BLaER1 (cell line): ENCODE data around the gene ERCC6.

Experiments used
- H3K27ac ChIP-seq: shearing (Covaris generic); formaldehyde crosslinking; 2 replicates; pipeline ENCODE4 v1.8.1; 2022
- H3K27me3 ChIP-seq: shearing (Covaris generic); formaldehyde crosslinking; 2 replicates; pipeline ENCODE4 v1.8.1; 2022
- H3K36me3 ChIP-seq: shearing (Covaris generic); formaldehyde crosslinking; 2 replicates; pipeline ENCODE4 v1.8.1; 2022
- H3K4me1 ChIP-seq: shearing (Covaris generic); formaldehyde crosslinking; 2 replicates; pipeline ENCODE4 v1.8.1; 2022
- H3K4me2 ChIP-seq: shearing (Covaris generic); formaldehyde crosslinking; 2 replicates; pipeline ENCODE4 v1.8.1; 2022
- H3K4me3 ChIP-seq: shearing (Covaris generic); formaldehyde crosslinking; 2 replicates; pipeline ENCODE4 v1.8.1; 2022
- H3K9ac ChIP-seq: shearing (Covaris generic); formaldehyde crosslinking; 2 replicates; pipeline ENCODE4 v1.8.1; 2022
- H3K9me3 ChIP-seq: shearing (Covaris generic); formaldehyde crosslinking; 2 replicates; pipeline ENCODE4 v1.8.1; 2022
- H4K20me1 ChIP-seq: shearing (Covaris generic); formaldehyde crosslinking; 2 replicates; pipeline ENCODE4 v1.8.1; 2022
- Cebpa-rat ChIP-seq: shearing (Covaris generic); IDR thresholded peaks from 2 replicates; pipeline ENCODE4 v1.8.1; 2022

ERCC6 gene

GRCh38 chr10:49569031-49569631 lies 30.2 kb upstream of the ERCC6 start:
- H3K27ac ChIP-seq = no peak overlapping the region
- no peak overlapping the region for H3K4me3 ChIP-seq
- H3K27me3 ChIP-seq = no peaks in the 10 kb centered on the region
- no peak overlapping the region for H3K9ac ChIP-seq
- no peaks in the 10 kb centered on the region for H4K20me1 ChIP-seq
- TF ChIP-seq Cebpa-rat = no peak
- H3K36me3 ChIP-seq = no peaks in the 10 kb centered on the region
- H3K4me1 ChIP-seq = no peaks in the 10 kb centered on the region
- H3K4me2 ChIP-seq = no peak overlapping the region
- peaks cover 8% of the 10 kb centered on the region for H3K9me3 ChIP-seq

- no peak overlapping the region for H3K4me3 ChIP-seq
- no peak for TF ChIP-seq Cebpa-rat
- H3K4me2 ChIP-seq = no peak overlapping the region
- H3K36me3 ChIP-seq = no peaks in the 10 kb centered on the region
- no peak overlapping the region for H3K9ac ChIP-seq
- no peaks in the 10 kb centered on the region for H3K4me1 ChIP-seq
- no peaks in the 10 kb centered on the region for H3K27me3 ChIP-seq
- H3K27ac ChIP-seq = no peak overlapping the region
- no peaks in the 10 kb centered on the region for H4K20me1 ChIP-seq
- H3K9me3 ChIP-seq = peaks cover 8% of the 10 kb centered on the region
Measured at GRCh38 chr10:49568235-49568634, 29.3 kb upstream of the ERCC6 start.

- no peak for TF ChIP-seq Cebpa-rat
- H3K4me3 ChIP-seq = no peak overlapping the region
- no peak overlapping the region for H3K4me2 ChIP-seq
- no peak overlapping the region for H3K9ac ChIP-seq
- no peaks in the 10 kb centered on the region for H3K4me1 ChIP-seq
- H3K9me3 ChIP-seq = peaks cover 8% of the 10 kb centered on the region
- H4K20me1 ChIP-seq = no peaks in the 10 kb centered on the region
- no peaks in the 10 kb centered on the region for H3K27me3 ChIP-seq
- H3K36me3 ChIP-seq = no peaks in the 10 kb centered on the region
- no peak overlapping the region for H3K27ac ChIP-seq
Measured at GRCh38 chr10:49567810-49568209, 28.9 kb upstream of the ERCC6 start.

- H3K4me2 ChIP-seq = no peak overlapping the region
Measured at GRCh38 chr10:49564461-49565009, 25.6 kb upstream of the ERCC6 start.

GRCh38 chr10:49562893-49563292 lies 24.0 kb upstream of the ERCC6 start:
- Histone ChIP-seq H3K4me3 (no peak overlapping the region), H3K27me3 (no peaks in the 10 kb centered on the region), H4K20me1 (no peaks in the 10 kb centered on the region), H3K36me3 (no peaks in the 10 kb centered on the region), H3K9me3 (no peaks in the 10 kb centered on the region), H3K4me2 (no peak overlapping the region), H3K4me1 (no peaks in the 10 kb centered on the region), H3K9ac (no peak overlapping the region), H3K27ac (no peak overlapping the region)
- TF ChIP-seq Cebpa-rat = no peak

More at GRCh38 chr10:49564461-49565009, 25.6 kb upstream of the ERCC6 start:
- H4K20me1 ChIP-seq = no peaks in the 10 kb centered on the region
- no peak overlapping the region for H3K27ac ChIP-seq
- peaks cover 8% of the 10 kb centered on the region for H3K9me3 ChIP-seq
- TF ChIP-seq Cebpa-rat = no peak
- no peaks in the 10 kb centered on the region for H3K4me1 ChIP-seq
- H3K9ac ChIP-seq = no peak overlapping the region
- no peaks in the 10 kb centered on the region for H3K27me3 ChIP-seq
- H3K4me3 ChIP-seq = no peak overlapping the region
- no peaks in the 10 kb centered on the region for H3K36me3 ChIP-seq

GRCh38 chr10:49560526-49560925 lies 21.6 kb upstream of the ERCC6 start:
- no peak for TF ChIP-seq Cebpa-rat

GRCh38 chr10:49559476-49559875 lies 20.6 kb upstream of the ERCC6 start:
- Histone ChIP-seq H3K4me2 (no peak overlapping the region), H3K9ac (no peak overlapping the region), H3K9me3 (no peaks in the 10 kb centered on the region), H3K4me1 (no peaks in the 10 kb centered on the region), H3K27ac (no peak overlapping the region), H3K4me3 (no peak overlapping the region), H3K27me3 (no peaks in the 10 kb centered on the region), H4K20me1 (no peaks in the 10 kb centered on the region), H3K36me3 (no peaks in the 10 kb centered on the region)
- no peak for TF ChIP-seq Cebpa-rat

More at GRCh38 chr10:49560526-49560925, 21.6 kb upstream of the ERCC6 start:
- H3K27ac ChIP-seq = no peak overlapping the region
- no peak overlapping the region for H3K4me3 ChIP-seq
- H4K20me1 ChIP-seq = no peaks in the 10 kb centered on the region
- H3K27me3 ChIP-seq = no peaks in the 10 kb centered on the region
- H3K9me3 ChIP-seq = no peaks in the 10 kb centered on the region
- H3K4me2 ChIP-seq = no peak overlapping the region
- H3K36me3 ChIP-seq = no peaks in the 10 kb centered on the region
- no peaks in the 10 kb centered on the region for H3K4me1 ChIP-seq
- no peak overlapping the region for H3K9ac ChIP-seq

- H3K9me3 ChIP-seq = no peaks in the 10 kb centered on the region
- no peak overlapping the region for H3K9ac ChIP-seq
- no peaks in the 10 kb centered on the region for H3K27me3 ChIP-seq
- H3K4me2 ChIP-seq = no peak overlapping the region
- no peak overlapping the region for H3K4me3 ChIP-seq
- H3K36me3 ChIP-seq = no peaks in the 10 kb centered on the region
- no peaks in the 10 kb centered on the region for H3K4me1 ChIP-seq
- H4K20me1 ChIP-seq = no peaks in the 10 kb centered on the region
- TF ChIP-seq Cebpa-rat = no peak
- no peak overlapping the region for H3K27ac ChIP-seq
Measured at GRCh38 chr10:49558190-49558589, 19.3 kb upstream of the ERCC6 start.

GRCh38 chr10:49557681-49558080 lies 18.8 kb upstream of the ERCC6 start:
- Histone ChIP-seq H3K4me3 (no peak overlapping the region), H4K20me1 (no peaks in the 10 kb centered on the region), H3K9ac (no peak overlapping the region), H3K9me3 (no peaks in the 10 kb centered on the region), H3K27ac (no peak overlapping the region), H3K4me2 (no peak overlapping the region), H3K27me3 (no peaks in the 10 kb centered on the region), H3K4me1 (no peaks in the 10 kb centered on the region), H3K36me3 (no peaks in the 10 kb centered on the region)
- no peak for TF ChIP-seq Cebpa-rat

GRCh38 chr10:49556723-49557122 lies 17.8 kb upstream of the ERCC6 start:
- Histone ChIP-seq H4K20me1 (no peaks in the 10 kb centered on the region), H3K4me3 (no peak overlapping the region), H3K4me2 (no peak overlapping the region), H3K27me3 (no peaks in the 10 kb centered on the region), H3K9me3 (no peaks in the 10 kb centered on the region), H3K36me3 (no peaks in the 10 kb centered on the region), H3K4me1 (no peaks in the 10 kb centered on the region), H3K9ac (no peak overlapping the region), H3K27ac (no peak overlapping the region)
- no peak for TF ChIP-seq Cebpa-rat

- Histone ChIP-seq H4K20me1 (no peaks in the 10 kb centered on the region), H3K4me1 (no peaks in the 10 kb centered on the region), H3K4me2 (no peak overlapping the region), H3K27me3 (no peaks in the 10 kb centered on the region), H3K4me3 (no peak overlapping the region), H3K27ac (no peak overlapping the region), H3K9ac (no peak overlapping the region), H3K9me3 (no peaks in the 10 kb centered on the region), H3K36me3 (no peaks in the 10 kb centered on the region)
- no peak for TF ChIP-seq Cebpa-rat
Measured at GRCh38 chr10:49552277-49552676, 13.4 kb upstream of the ERCC6 start.
